Fibroblast of skin of right quadriceps (primary cell): ENCODE results near the gene CDK7.

Source experiments
- DNase-seq: peaks from one replicate; pipeline ENCODE4 v3.0.0-alpha.2; 2013

Gene CDK7

DNA sequence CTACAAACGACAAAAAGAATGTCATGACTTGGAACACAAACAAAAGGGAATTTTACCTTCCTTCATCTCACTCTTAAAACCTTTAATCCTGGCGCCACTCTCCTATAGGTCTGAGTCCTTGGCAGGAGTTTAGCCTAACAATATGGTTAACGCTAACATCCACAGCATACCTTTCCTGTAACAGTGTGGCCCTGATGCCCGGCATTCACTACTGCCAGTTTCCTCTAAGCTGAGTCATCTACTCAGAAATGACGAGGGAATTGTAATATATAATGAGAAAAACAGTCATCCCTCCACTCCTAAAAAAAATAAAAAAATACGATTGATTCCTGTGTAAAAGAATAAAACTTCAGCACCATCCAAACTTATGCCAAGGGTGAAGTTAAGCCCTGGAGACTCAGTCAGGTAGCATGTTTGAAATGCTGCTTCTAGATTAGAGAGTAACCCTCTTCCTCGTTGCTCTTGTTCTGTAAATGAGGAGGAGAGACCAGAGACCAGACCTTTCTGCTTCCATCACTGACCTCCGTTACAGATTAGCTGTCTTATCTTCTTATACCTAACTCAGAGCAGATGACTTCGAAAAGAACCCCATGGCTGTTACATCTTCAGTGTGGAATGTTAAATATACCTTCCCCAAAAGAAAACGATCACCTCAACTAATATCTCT is 60.5 kb downstream of the CDK7 start:
- DNase-seq: peak; percentile 59

DNA sequence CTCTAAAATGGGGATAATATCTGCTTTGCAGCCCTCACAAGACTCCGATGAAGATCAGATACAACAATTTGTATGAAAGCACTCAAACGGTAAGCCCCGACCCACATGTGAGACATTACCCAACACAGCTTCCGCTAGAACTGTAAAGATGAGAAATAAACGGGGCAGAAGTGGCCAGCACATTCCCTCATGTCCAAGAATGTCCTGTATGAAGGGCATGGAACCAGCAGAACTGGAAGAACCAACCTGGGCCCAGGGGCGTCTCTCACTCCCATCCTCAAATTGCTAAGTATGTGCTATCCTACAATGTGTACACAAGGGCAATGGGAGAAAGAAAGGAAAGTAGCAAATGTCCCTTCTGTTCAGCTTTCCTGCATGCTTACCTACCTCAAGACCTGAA is 64.9 kb downstream of the CDK7 start:
- no peak for DNase-seq

DNA sequence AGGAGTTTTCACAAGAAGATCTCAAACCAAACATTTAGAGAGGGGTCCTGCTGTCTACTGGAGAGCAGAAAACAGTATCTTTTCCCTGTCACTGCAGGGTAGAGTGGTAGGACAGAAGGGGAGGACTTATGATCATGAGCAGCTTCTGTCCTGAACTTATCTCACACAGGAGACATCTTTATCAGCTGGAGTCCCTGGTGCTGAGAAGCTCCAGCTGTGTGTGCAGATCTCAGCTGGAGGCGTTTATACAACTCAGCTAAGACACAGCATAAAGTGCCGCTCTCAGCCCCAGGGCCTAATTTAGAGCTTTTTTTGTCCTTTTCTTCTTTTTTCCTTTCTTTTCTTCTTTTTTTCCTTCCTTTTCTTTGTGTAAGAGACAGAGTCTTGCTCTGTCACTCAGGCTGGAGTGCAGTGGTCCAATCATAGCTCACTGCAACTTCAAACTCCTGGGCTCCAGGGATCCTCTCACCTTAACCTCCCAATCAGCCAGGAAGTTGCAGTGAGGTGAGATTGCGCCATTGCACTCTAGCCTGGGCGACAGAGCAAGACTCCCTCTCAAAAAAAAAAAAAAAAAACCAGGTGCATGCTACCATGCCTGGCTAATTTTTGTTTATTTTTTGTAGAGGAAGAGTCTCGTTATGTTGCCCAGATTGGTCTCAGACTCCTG is 66.0 kb downstream of the CDK7 start:
- DNase-seq: no peak

DNA sequence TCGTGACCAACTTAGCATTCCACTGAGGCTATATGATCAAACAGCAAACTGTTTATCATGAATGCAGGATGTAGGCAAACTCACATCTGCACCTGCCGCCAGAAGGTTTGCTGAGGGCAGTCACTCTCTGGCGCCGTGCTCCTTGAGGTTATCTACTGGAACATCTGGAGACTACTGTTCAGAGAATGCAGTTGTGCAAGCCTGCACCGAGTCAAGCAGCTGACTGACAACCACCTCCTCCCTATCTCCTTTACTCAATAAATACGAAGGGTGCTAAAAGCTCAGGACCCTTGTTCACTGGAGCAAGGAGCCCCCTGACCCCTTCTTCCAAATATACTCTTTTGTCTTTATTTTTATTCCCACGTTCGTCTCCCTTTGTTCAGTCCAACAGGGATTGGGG is 70.8 kb downstream of the CDK7 start:
- DNase-seq: no peak

DNA sequence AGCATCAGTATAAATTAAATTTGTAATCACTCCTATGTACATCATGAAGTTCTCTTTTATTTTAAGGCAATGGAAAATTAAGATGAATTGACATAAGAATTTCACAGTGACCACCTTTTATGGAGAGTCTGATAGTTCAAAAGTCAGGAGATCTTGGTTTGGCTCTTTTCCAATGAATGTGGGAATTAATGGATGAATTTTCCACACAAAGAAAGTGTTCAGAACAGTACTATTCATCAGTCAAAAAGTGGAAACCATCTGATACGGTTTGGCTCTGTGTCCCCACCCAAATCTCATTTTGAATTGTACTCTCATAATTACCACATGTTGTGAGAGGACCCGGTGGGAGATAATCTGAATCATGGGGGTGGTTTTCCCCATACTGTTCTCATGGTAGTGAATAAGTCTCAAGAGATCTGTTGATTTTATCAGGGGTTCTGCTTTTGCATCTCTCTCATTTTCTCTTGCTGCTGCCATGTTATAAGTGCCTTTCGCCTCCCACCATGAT is 73.4 kb downstream of the CDK7 start:
- DNase-seq: no peak

DNA sequence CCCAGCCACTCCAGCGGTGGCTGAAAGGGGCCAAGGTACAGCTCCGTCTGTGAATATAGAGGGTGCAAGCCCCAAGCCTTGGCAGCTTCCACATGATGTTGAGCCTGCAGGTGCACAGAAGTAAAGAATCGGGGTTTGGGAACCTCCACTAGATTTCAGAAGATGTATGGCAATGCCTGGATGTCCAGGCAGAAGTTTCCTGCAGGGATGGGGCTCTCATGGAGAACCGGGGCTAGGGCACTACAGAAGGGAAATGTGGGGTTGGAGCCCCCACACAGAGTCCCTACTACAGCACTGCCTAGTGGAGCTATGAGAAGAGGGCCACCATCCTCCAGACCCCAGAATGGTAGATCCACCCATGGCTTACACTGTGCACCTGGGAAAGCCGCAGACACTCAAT is 74.7 kb downstream of the CDK7 start:
- no peak for DNase-seq

DNA sequence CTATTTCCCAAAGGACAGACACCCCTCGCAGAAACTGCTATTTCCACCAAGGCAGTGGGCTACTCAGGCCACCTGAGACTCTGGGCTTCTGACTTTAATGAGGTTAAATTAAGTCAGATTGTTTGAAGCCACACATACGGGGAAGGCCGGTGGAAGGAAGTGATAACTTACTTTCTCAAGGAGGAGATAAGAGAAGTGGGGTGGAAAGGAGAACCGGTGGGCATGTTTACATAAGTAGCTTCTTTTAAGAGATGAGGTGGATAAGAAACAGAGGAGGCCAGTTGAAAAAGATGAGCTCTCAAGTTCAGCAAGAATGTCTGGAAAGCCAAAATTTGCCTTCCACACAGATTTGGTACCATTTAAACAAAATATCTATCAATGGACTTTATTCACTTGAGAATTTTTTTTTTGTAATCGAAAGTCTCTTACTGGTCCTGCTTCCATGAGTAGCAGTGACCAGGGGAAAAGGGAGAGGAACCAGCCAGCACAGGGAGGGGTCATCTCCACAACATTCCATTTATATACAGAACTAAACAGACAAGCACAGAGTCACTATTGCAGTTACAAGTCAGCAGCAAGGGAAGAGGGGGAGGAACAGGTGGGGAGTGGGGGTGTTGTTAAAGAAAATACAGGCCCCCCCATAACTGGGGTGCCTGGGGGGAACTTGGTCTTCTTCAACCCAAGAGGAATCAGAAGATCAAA is 77.9 kb downstream of the CDK7 start:
- no peak for DNase-seq

DNA sequence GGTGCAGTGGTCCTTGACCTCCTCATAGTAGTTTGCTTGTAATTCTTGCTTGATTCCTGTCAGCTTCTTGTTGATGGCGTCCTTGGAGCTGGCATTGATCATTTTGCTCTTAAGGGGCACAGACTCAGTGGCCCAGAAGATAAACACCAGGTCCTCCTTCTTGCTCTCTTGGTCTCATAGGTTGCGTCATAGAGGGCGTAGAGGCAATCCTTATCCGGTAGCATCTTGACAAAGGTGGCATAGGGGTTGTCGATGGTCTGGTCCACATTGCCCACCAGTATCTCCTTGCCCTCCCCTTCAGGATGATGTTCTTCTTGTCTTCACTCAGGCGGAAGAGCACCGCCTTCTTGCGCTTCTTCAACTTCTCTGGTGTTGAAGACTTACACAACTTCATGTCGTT is 78.7 kb downstream of the CDK7 start:
- DNase-seq: no peak

DNA sequence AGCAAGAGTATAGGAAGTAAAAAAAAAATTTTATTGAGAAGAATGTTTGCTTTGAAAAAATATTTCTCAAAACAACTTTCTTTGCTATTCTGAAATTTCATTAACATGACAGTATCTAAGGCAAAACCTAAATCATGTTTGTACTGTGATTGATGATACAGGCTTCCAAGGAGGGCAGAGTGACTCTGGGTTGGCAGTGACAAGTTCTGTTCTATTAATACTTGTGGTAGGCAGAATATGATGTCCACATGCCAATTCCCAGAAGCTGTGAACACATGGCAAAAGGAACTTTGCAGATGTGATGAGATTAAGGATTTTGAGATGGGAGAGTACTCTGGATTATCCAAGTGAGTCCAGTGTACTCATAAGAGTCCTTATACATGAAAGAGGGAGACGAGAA is 81.3 kb downstream of the CDK7 start:
- DNase-seq: no peak

DNA sequence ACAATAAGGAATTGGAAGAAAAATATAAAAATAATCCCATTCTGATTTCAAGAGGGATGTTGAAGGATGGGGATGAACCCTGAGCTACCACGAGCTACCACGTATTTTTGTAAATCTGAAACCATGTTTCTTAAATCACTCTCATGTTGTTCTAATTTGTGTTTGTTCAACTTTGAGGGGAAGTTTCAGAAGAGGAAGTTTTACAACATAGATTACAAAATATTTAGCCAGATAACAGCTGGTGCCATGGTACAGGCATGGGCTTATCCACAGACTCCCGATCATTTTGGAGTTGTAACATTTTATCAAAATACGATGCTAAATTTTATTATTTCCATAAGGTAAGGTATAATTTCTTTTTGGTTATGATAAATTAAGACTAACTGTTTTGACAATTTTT is 82.7 kb downstream of the CDK7 start:
- DNase-seq: no peak

DNA sequence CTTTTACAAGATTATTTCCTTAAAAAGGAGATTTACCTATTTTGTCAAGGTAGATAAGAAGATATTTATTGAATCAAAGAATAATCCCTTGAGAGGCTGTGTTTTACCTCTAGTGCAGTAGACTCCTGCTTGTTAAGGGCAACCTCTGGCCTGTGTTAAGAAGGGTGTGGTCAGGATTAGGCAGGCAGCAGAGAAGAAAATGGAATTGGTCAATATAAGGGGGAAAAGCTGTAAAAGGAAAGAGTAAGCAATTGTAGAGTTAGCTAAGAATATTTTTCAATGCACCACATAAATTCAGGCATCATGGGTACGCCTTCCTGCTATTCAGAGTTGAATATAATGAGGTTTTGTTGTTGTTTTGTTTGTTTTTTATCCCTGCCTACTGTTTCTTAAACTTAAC is 91.7 kb downstream of the CDK7 start:
- DNase-seq: no peak
